ENCODE data around the gene CDH13. TPM values are rescaled to one million over a fixed set of nuclear protein-coding genes. Genes with fewer than 3 reads are reported as not detected.

Gene CDH13
- polyA plus RNA-seq, 1 experiment, result 113 TPM

- no peak overlapping the region for H3K4me3 ChIP-seq (ENCODE audit: low read depth, low read length)
- H3K27me3 ChIP-seq (ENCODE audit: control insufficient read depth, insufficient read depth, low read length), result no peaks in the 10 kb centered on the region
- H3K36me3 ChIP-seq (ENCODE audit: control insufficient read depth, insufficient read depth, low read length), result no peaks in the 10 kb centered on the region; the same call in 1 of the 2 replicates
- POLR2A ChIA-PET, result no interaction called here
- no peak for TF ChIP-seq CTCF (IDR thresholded peaks at IDR 0.05; ENCODE audit: insufficient read depth, low read depth, low read length)
- no peak for DNase-seq (ENCODE audit: low read depth)
- CTCF ChIA-PET, result interaction anchor here (1.4 to 2.3 kb wide), 2 partner anchors 10 to 17 kb away, joined by 3 to 5 read pairs; no protein-coding TSS in a partner anchor
Observed at GRCh38 chr16:82782715-82783251, 156.0 kb downstream of the CDH13 start.

- DNase-seq (ENCODE audit: low read depth), result no peak
- POLR2A ChIA-PET, result no interaction called here
- CTCF ChIA-PET, result no interaction called here
- H3K36me3 ChIP-seq (ENCODE audit: control insufficient read depth, insufficient read depth, low read length), result no peaks in the 10 kb centered on the region; the same call in 1 of the 2 replicates
- H3K27me3 ChIP-seq (ENCODE audit: control insufficient read depth, insufficient read depth, low read length), result no peaks in the 10 kb centered on the region
- TF ChIP-seq CTCF (IDR thresholded peaks at IDR 0.05; ENCODE audit: insufficient read depth, low read depth, low read length), result no peak
- no peak overlapping the region for H3K4me3 ChIP-seq (ENCODE audit: low read depth, low read length)
Observed at GRCh38 chr16:82783933-82784572, 157.3 kb downstream of the CDH13 start.

GRCh38 chr16:82784573-82784968 is 157.8 kb downstream of the CDH13 start:
- no peak overlapping the region for H3K4me3 ChIP-seq (ENCODE audit: low read depth, low read length)
- DNase-seq (ENCODE audit: low read depth), result no peak
- no peak for TF ChIP-seq CTCF (IDR thresholded peaks at IDR 0.05; ENCODE audit: insufficient read depth, low read depth, low read length)
- no peaks in the 10 kb centered on the region for H3K27me3 ChIP-seq (ENCODE audit: control insufficient read depth, insufficient read depth, low read length)
- no peaks in the 10 kb centered on the region; the same call in 1 of the 2 replicates for H3K36me3 ChIP-seq (ENCODE audit: control insufficient read depth, insufficient read depth, low read length)
- CTCF ChIA-PET, result no interaction called here
- POLR2A ChIA-PET, result no interaction called here

- TF ChIP-seq CTCF (IDR thresholded peaks at IDR 0.05; ENCODE audit: insufficient read depth, low read depth, low read length), result no peak
- no peaks in the 10 kb centered on the region for H3K27me3 ChIP-seq (ENCODE audit: control insufficient read depth, insufficient read depth, low read length)
- POLR2A ChIA-PET, result no interaction called here
- H3K36me3 ChIP-seq (ENCODE audit: control insufficient read depth, insufficient read depth, low read length), result no peaks in the 10 kb centered on the region
- CTCF ChIA-PET, result interaction anchor here (0.6 to 1.2 kb wide), 2 partner anchors 9 to 145 kb away, joined by 3 read pairs; no protein-coding TSS in a partner anchor
- H3K4me3 ChIP-seq (ENCODE audit: low read depth, low read length), result no peak overlapping the region
- DNase-seq (ENCODE audit: low read depth), result no peak
Observed at GRCh38 chr16:82788225-82788624, 161.5 kb downstream of the CDH13 start.

GRCh38 chr16:82788919-82789318 is 162.2 kb downstream of the CDH13 start:
- no peak for TF ChIP-seq CTCF (IDR thresholded peaks at IDR 0.05; ENCODE audit: insufficient read depth, low read depth, low read length)
- POLR2A ChIA-PET, result no interaction called here
- CTCF ChIA-PET, result interaction anchor here (0.6 to 1.2 kb wide), 2 partner anchors 8 to 146 kb away, joined by 3 read pairs; no protein-coding TSS in a partner anchor
- H3K4me3 ChIP-seq (ENCODE audit: low read depth, low read length), result no peak overlapping the region
- no peaks in the 10 kb centered on the region for H3K36me3 ChIP-seq (ENCODE audit: control insufficient read depth, insufficient read depth, low read length)
- no peaks in the 10 kb centered on the region for H3K27me3 ChIP-seq (ENCODE audit: control insufficient read depth, insufficient read depth, low read length)
- DNase-seq (ENCODE audit: low read depth), result no peak
